K562 (cell line): ENCODE results near the gene PDIA2. TPM values are rescaled to one million over a fixed set of nuclear protein-coding genes. Genes with fewer than 3 reads are reported as not detected.
A peak's percentile ranks its signal among the peaks of the same experiment; 100 is the strongest.

ENCODE experiments used
- BCOR ChIP-seq: fragments of 450-650 bp; IDR thresholded peaks from 2 replicates; pipeline ENCODE4 v1.6.1; 2016
- BHLHE40 ChIP-seq: IDR thresholded peaks from 2 replicates; pipeline ENCODE4 v1.6.1; 2011; ENCODE audit warnings: low read length, improper control_type of control experiment
- CCNT2 ChIP-seq: IDR thresholded peaks from 2 replicates; pipeline ENCODE4 v1.6.1; 2011; ENCODE audit warnings: borderline replicate concordance, low read depth, mild to moderate bottlenecking, moderate library complexity, mixed read lengths, low read length; ENCODE audit not compliant: insufficient read length; ENCODE audit errors: extremely low read depth
- CREBBP ChIP-seq: IDR thresholded peaks from one replicate; pipeline ENCODE4 v1.6.1; 2012; ENCODE audit warnings: low read depth, mild to moderate bottlenecking, control low read depth, inconsistent platforms, low read length
- CSDE1 ChIP-seq, 2 experiments: fragments of 450-650 bp; IDR thresholded peaks; 2 replicates each; pipeline ENCODE4 v1.6.1; 2016; ENCODE audit warnings: mild to moderate bottlenecking in 1 of 2
- FOXA3 ChIP-seq, 2 experiments: fragments of 450-650 bp in 1 of 2; sonication (generic) in 1 of 2; formaldehyde crosslinking; IDR thresholded peaks in 1 of 2; conservative IDR thresholded peaks in 1 of 2; 2 replicates each; pipeline versions ENCODE4 v1.4.0 to v1.8.0; 2020 to 2022; ENCODE audit warnings: mild to moderate bottlenecking in 2 of 2, missing genetic modification reagents in 1 of 2
- HDAC8 ChIP-seq: fragments of 450-650 bp; IDR thresholded peaks from 2 replicates; pipeline ENCODE4 v1.6.1; 2016; ENCODE audit warnings: mild to moderate bottlenecking, missing genetic modification characterization, moderate library complexity, missing compliant biosample characterization
- KLF1 ChIP-seq: fragments of 450-650 bp; IDR thresholded peaks from 2 replicates; pipeline ENCODE4 v1.6.1; 2016; ENCODE audit warnings: missing genetic modification characterization, missing compliant biosample characterization
- KLF13 ChIP-seq: fragments of 450-650 bp; IDR thresholded peaks from 2 replicates; pipeline ENCODE4 v1.6.1; 2016; ENCODE audit warnings: missing genetic modification characterization, low read depth, mild to moderate bottlenecking, missing compliant biosample characterization, moderate library complexity, borderline replicate concordance
- PATZ1 ChIP-seq: fragments of 250-450 bp; sonication (Bioruptor Pico); IDR thresholded peaks from 2 replicates; pipeline ENCODE4 v1.5.0; 2020; ENCODE audit warnings: mild to moderate bottlenecking, borderline replicate concordance
- PTTG1 ChIP-seq: fragments of 450-650 bp; IDR thresholded peaks from 2 replicates; pipeline ENCODE4 v1.6.1; 2016; ENCODE audit warnings: low read depth, mild to moderate bottlenecking, missing genetic modification characterization, missing compliant biosample characterization
- RBFOX2 ChIP-seq: fragments of 200-400 bp; formaldehyde crosslinking; IDR thresholded peaks from 2 replicates; pipeline ENCODE4 v1.6.1; 2017; ENCODE audit warnings: low read depth, mild to moderate bottlenecking, low read length, moderate library complexity
- RBM14 ChIP-seq: fragments of 200-400 bp; formaldehyde crosslinking; IDR thresholded peaks from 2 replicates; pipeline ENCODE4 v1.6.1; 2018; ENCODE audit warnings: low read depth, mild to moderate bottlenecking, low read length, moderate library complexity, borderline replicate concordance; ENCODE audit not compliant: insufficient read depth
- SAFB ChIP-seq: fragments of 200-400 bp; formaldehyde crosslinking; IDR thresholded peaks from 2 replicates; pipeline ENCODE4 v1.6.1; 2017; ENCODE audit warnings: low read depth, low read length, borderline replicate concordance
- SMARCA4 ChIP-seq: fragments of 450-650 bp; IDR thresholded peaks from 2 replicates; pipeline ENCODE4 v1.6.1; 2016
- SRSF7 ChIP-seq: fragments of 200-400 bp; formaldehyde crosslinking; optimal IDR thresholded peaks from 2 replicates; pipeline ENCODE3; 2017; ENCODE audit warnings: mild to moderate bottlenecking, low read depth, low read length
- STAT5B ChIP-seq: fragments of 250-450 bp; sonication (Bioruptor Pico); IDR thresholded peaks from 2 replicates; pipeline ENCODE4 v1.8.0; 2021; ENCODE audit warnings: mild to moderate bottlenecking, inconsistent platforms
- THAP12 ChIP-seq: fragments of 250-450 bp; sonication (Bioruptor Pico); IDR thresholded peaks from 2 replicates; pipeline ENCODE4 v1.9.0; 2021; ENCODE audit warnings: mild to moderate bottlenecking, inconsistent platforms
- TSHZ1 ChIP-seq: fragments of 250-450 bp; sonication (Bioruptor Pico); IDR thresholded peaks from 2 replicates; pipeline ENCODE4 v1.4.0; 2020; ENCODE audit warnings: mild to moderate bottlenecking, moderate library complexity
- ZNF77 ChIP-seq: fragments of 250-450 bp; sonication (Bioruptor Pico); IDR thresholded peaks from 2 replicates; pipeline ENCODE4 v1.5.0; 2020
- polyA plus RNA-seq, 8 experiments: library from polyadenylated mRNA; depleted of rRNA in 4 of 8; stranded (reverse) in 5 of 8; unstranded in 3 of 8; fragments of >200 nt; fragmentation: Nextera tagmentation in 2 of 8; fragmentation: Illumina TruSeq in 1 of 8; extraction: Ambion mirVana in 2 of 8; extraction: Trizol in 1 of 8; gene quantifications; 2 replicates each; pipeline versions ENCODE4 v1.2.1 to v1.2.3, GENCODE V29; 2011 to 2014; ENCODE audit warnings: inconsistent platforms in 1 of 8, missing spikeins in 1 of 8
- total RNA-seq, 7 experiments: library from RNA; depleted of rRNA in 6 of 7; stranded (reverse); fragments of >200 nt in 6 of 7; fragmentation: Illumina TruSeq in 2 of 7; extraction: Trizol in 2 of 7; gene quantifications; 2 replicates each; pipeline versions ENCODE4 v1.2.1 to v1.2.3, GENCODE V29; 2011 to 2021; ENCODE audit warnings: low replicate concordance in 1 of 7

Gene PDIA2
- total and polyA plus RNA-seq, 9 of the 15 experiments (the other 6 are each of a cell fraction or from before 2014, with no cell fraction given): 0.13 to 0.92 (median 0.23) TPM; not detected in 4

- peak; percentile 87 for TF ChIP-seq THAP12
- TF ChIP-seq BHLHE40: peak; percentile 71
- no peak for TF ChIP-seq SRSF7
- 0 out of 2 replicates have a peak, but pooled peaks have one; percentile 52 for TF ChIP-seq KLF13 (tag)
- TF ChIP-seq PTTG1 (tag): no peak
- no peak for TF ChIP-seq RBM14
- peak; percentile 76 for TF ChIP-seq CCNT2
- TF ChIP-seq KLF1: peak; percentile 57; the same call in 1 of the 2 replicates
- TF ChIP-seq HDAC8 (tag): no peak
- TF ChIP-seq CREBBP: no peak
- TF ChIP-seq ZNF77 (CRISPR knock-in tag): no peak
- peak; percentile 39; the same call in 1 of the 2 replicates for TF ChIP-seq SMARCA4
- no peak for TF ChIP-seq FOXA3 (CRISPR knock-in tag; conservative IDR thresholded peaks at IDR 0.05 in 1 of 2, IDR thresholded peaks at IDR 0.05 in 1 of 2)
- TF ChIP-seq SAFB: no peak
- no peak for TF ChIP-seq STAT5B (CRISPR knock-in tag)
- no peak for TF ChIP-seq TSHZ1
- peak in 1 of 2 experiments; percentile 60; a peak in 1 of 4 replicates for TF ChIP-seq CSDE1 (IDR thresholded peaks at IDR 0.05)
- peak; percentile 18; the same call in 1 of the 2 replicates for TF ChIP-seq BCOR
- peak; percentile 90 for TF ChIP-seq RBFOX2
- no peak for TF ChIP-seq PATZ1 (CRISPR knock-in tag)
Observed at GRCh38 chr16:234468-235305, 48.3 kb upstream of the PDIA2 start, which contains the start of gene FAM234A (continued).
